Kidney (tissue), 22 donors: ENCODE results near the gene EIF2B2. TPM values are rescaled to one million over a fixed set of nuclear protein-coding genes. Genes with fewer than 3 reads are reported as not detected.

ENCODE experiments used
- DNase-seq, 5 donors: peaks; one replicate each; pipeline ENCODE4 v3.0.0-alpha.2; 2013 to 2020
- FAIRE-seq: peaks from 2 replicates; lab custom pipeline; 2012; peaks lifted over from hg19 to GRCh38; lab: Jason Lieb, UNC
- H3K27ac ChIP-seq, 2 donors: one replicate each; pipeline ENCODE4 v1.7.0; 2013; ENCODE audit warnings: low read depth in 2 of 2, low read length in 2 of 2, inconsistent platforms in 1 of 2
- H3K27me3 ChIP-seq: one replicate; pipeline ENCODE4 v1.7.1; 2013; ENCODE audit warnings: low read length, inconsistent platforms; ENCODE audit not compliant: control insufficient read depth, insufficient read depth
- H3K36me3 ChIP-seq, 3 donors: one replicate each; pipeline versions ENCODE4 v1.7.0 to v1.7.1; 2013; ENCODE audit warnings: low read length in 3 of 3, control low read depth in 1 of 3, inconsistent platforms in 1 of 3; ENCODE audit not compliant: insufficient read depth in 3 of 3, control insufficient read depth in 2 of 3
- H3K4me1 ChIP-seq, 3 donors: one replicate each; pipeline versions ENCODE4 v1.7.0 to v1.7.1; 2013; ENCODE audit warnings: low read length in 3 of 3, inconsistent platforms in 1 of 3, low read depth in 1 of 3; ENCODE audit not compliant: control insufficient read depth in 2 of 3, insufficient read depth in 2 of 3
- H3K4me3 ChIP-seq, 3 donors: one replicate each; pipeline versions ENCODE4 v1.7.0 to v1.8.1; 2013; ENCODE audit warnings: low read length in 3 of 3, control low read depth in 1 of 3, inconsistent platforms in 1 of 3
- H3K9ac ChIP-seq, 3 donors: one replicate each; pipeline versions ENCODE4 v1.7.0 to v1.7.1; 2013; ENCODE audit warnings: low read length in 3 of 3, control low read depth in 1 of 3, inconsistent platforms in 1 of 3
- H3K9me3 ChIP-seq, 3 donors: one replicate each; pipeline versions ENCODE4 v1.7.0 to v1.7.1; 2013; ENCODE audit warnings: low read length in 3 of 3, control low read depth in 1 of 3, inconsistent platforms in 1 of 3; ENCODE audit not compliant: control insufficient read depth in 2 of 3, insufficient read depth in 1 of 3
- CTCF ChIP-seq: IDR thresholded peaks from 3 replicates; pipeline ENCODE4 v1.5.1; 2012; ENCODE audit warnings: mild to moderate bottlenecking, moderate library complexity, borderline replicate concordance; ENCODE audit not compliant: insufficient read depth; ENCODE audit errors: extremely low read depth
- intact Hi-C: fragments of 100-400 bp; cut with DNase I; formaldehyde crosslinking; loops from one replicate; pipeline ENCODE4 v1.11.1; 2022
- long read RNA-seq, 10 donors: library from polyadenylated mRNA in 1 of 10; unstranded in 1 of 10; transcript quantifications; one replicate each; pipeline ENCODE4 v2.0.0 and lab custom pipeline, GENCODE V29; 2021 to 2026
- polyA plus RNA-seq: library from polyadenylated mRNA; stranded (reverse); fragments of 350-450 nt; fragmentation: Illumina TruSeq; extraction: RNeasy Lipid Tissue Mini Kit (QIAGEN cat#74804); gene quantifications from one replicate; pipeline ENCODE4 v1.2.3, GENCODE V29; 2014; ENCODE audit warnings: low read depth, low replicate concordance; ENCODE audit not compliant: insufficient read depth
- total RNA-seq: library from RNA; stranded (reverse); fragmentation: NEBNext Ultra II Directional; extraction: Animal tissue kit (Norgen Biotek cat#: 25700); gene quantifications from one replicate; pipeline ENCODE4 v1.2.1, GENCODE V29; 2021
- donor health status: control.
- donor health status: control.
- donor health status: control.
- donor health status: control.
- donor health status: control.
- donor health status: DM: yes; HTN: yes; CAD: no.
- donor health status: Normal renal cell carcinoma (clear cell type).

Gene EIF2B2
- total RNA-seq (44.0 TPM), polyA plus RNA-seq (60.6 TPM)
- long read RNA-seq, donor 1, full-length matches to known transcripts = 9 of 9 reads
- long read RNA-seq, donor 1, partial matches to known transcripts = 0 of 9 reads
- long read RNA-seq, donor 1, other reads (novel, unspliced or antisense) = 0 of 9 reads
- long read RNA-seq, donor 2, full-length matches to known transcripts = 12 of 12 reads
- long read RNA-seq, donor 2, partial matches to known transcripts = 0 of 12 reads
- long read RNA-seq, donor 2, other reads (novel, unspliced or antisense) = 0 of 12 reads
- long read RNA-seq, donor 3, full-length matches to known transcripts = 23 of 23 reads
- long read RNA-seq, donor 3, partial matches to known transcripts = 0 of 23 reads
- long read RNA-seq, donor 3, other reads (novel, unspliced or antisense) = 0 of 23 reads
- long read RNA-seq, donor 4, full-length matches to known transcripts = 11 of 11 reads
- long read RNA-seq, donor 4, partial matches to known transcripts = 0 of 11 reads
- long read RNA-seq, donor 4, other reads (novel, unspliced or antisense) = 0 of 11 reads
- long read RNA-seq, donor 5, partial matches to known transcripts = 0 of 1 reads
- long read RNA-seq, donor 5, other reads (novel, unspliced or antisense) = 0 of 1 reads
- long read RNA-seq, donor 6, full-length matches to known transcripts = 22 of 28 reads
- long read RNA-seq, donor 6, partial matches to known transcripts = 6 of 28 reads
- long read RNA-seq, donor 6, other reads (novel, unspliced or antisense) = 0 of 28 reads
- long read RNA-seq, donor 7, full-length matches to known transcripts = 14 of 16 reads
- long read RNA-seq, donor 7, partial matches to known transcripts = 1 of 16 reads
- long read RNA-seq, donor 7, other reads (novel, unspliced or antisense) = 1 of 16 reads
- long read RNA-seq, donor 8, full-length matches to known transcripts = 12 of 12 reads
- long read RNA-seq, donor 8, partial matches to known transcripts = 0 of 12 reads
- long read RNA-seq, donor 8, other reads (novel, unspliced or antisense) = 0 of 12 reads
- long read RNA-seq, donor 9, full-length matches to known transcripts = 7 of 7 reads
- long read RNA-seq, donor 9, partial matches to known transcripts = 0 of 7 reads
- long read RNA-seq, donor 9, other reads (novel, unspliced or antisense) = 0 of 7 reads
- long read RNA-seq, donor 10, full-length matches to known transcripts = 8 of 8 reads
- long read RNA-seq, donor 10, partial matches to known transcripts = 0 of 8 reads
- long read RNA-seq, donor 10, other reads (novel, unspliced or antisense) = 0 of 8 reads

GRCh38 chr14:75002392-75003249 lies at the start of gene EIF2B2:
EIF2B2 (plus strand) TSS chr14:75002921; CDS start chr14:75002991, 70 bp downstream.
- Histone ChIP-seq H3K27ac (peak within 1 kb of the TSS; percentile 81 to 91), H3K9ac (peak within 1 kb of the TSS; percentile 80 to 92 (median 84)), H3K36me3 (peaks cover 4 to 28% (median 10%) of the 10 kb centered on the region in 3 donors), H3K4me3 (peak within 1 kb of the TSS; percentile 82 to 96 (median 87)), H3K4me1 (peaks cover 0 to 15% (median 10%) of the 10 kb centered on the region in 3 donors), H3K9me3 (no peaks in the 10 kb centered on the region), H3K27me3 (no peaks in the 10 kb centered on the region)
- TF ChIP-seq CTCF = peak; percentile 6
- intact Hi-C loops = no loop called here
- peak; percentile 70 for FAIRE-seq
- peak; percentile 99 for DNase-seq

- Histone ChIP-seq H3K9ac (peak overlapping the region in 1 of 3 donors; percentile 12), H3K27me3 (no peaks in the 10 kb centered on the region), H3K27ac (no peak overlapping the region), H3K36me3 (no peaks in the 10 kb centered on the region), H3K4me3 (peak overlapping the region in 1 of 3 donors; percentile 35), H3K4me1 (peaks cover 0 to 11% (median 2%) of the 10 kb centered on the region in 3 donors), H3K9me3 (no peaks in the 10 kb centered on the region)
- FAIRE-seq = no peak
- no peak for DNase-seq
- no peak for TF ChIP-seq CTCF
- intact Hi-C loops = no loop called here
Measured at GRCh38 chr14:74953686-74954085, 49.0 kb upstream of the EIF2B2 start.
